Measurements from ENCODE around the gene CCNYL1.
"Not testable (repeated sequence)": the region's sequence is repeated elsewhere in the genome, so short reads cannot be mapped to it uniquely, and the experiment has no call there.

Gene CCNYL1

DNA sequence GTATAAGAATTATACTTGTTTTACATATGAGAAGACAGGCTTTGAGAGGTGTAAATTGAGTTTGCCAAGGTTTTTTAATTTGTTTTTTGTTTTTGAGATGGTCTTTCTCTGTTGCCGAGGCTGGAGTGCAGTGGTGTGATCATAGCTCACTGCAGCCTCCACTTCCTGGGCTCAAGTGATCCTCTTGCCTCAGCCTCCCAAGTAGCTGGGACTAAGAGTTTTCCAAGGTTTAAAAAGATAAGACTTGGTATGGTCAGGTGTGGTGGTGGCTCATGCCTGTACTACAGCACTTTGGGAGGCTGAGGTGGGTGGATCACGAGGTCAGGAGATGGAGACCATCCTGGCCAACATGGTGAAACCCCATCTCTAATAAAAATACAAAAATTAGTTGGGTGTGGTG, 8.2 kb downstream of the CCNYL1 start:
- not testable (repeated sequence) for H3K36me3 ChIP-seq (ENCODE audit: control insufficient read depth, insufficient read depth, low read length); H3K4me1 ChIP-seq (ENCODE audit: control insufficient read depth, insufficient read depth, low read length, poor library complexity, severe bottlenecking); H3K27ac ChIP-seq (ENCODE audit: insufficient read depth, low read length, poor library complexity, severe bottlenecking); DNase-seq; H3K9me3 ChIP-seq (ENCODE audit: control insufficient read depth, low read length); H3K4me3 ChIP-seq (ENCODE audit: insufficient read depth, low read depth, low read length, poor library complexity, severe bottlenecking); H3K27me3 ChIP-seq (replicated peaks; ENCODE audit: control insufficient read depth, insufficient read depth, low read length, poor library complexity, severe bottlenecking)

DNA sequence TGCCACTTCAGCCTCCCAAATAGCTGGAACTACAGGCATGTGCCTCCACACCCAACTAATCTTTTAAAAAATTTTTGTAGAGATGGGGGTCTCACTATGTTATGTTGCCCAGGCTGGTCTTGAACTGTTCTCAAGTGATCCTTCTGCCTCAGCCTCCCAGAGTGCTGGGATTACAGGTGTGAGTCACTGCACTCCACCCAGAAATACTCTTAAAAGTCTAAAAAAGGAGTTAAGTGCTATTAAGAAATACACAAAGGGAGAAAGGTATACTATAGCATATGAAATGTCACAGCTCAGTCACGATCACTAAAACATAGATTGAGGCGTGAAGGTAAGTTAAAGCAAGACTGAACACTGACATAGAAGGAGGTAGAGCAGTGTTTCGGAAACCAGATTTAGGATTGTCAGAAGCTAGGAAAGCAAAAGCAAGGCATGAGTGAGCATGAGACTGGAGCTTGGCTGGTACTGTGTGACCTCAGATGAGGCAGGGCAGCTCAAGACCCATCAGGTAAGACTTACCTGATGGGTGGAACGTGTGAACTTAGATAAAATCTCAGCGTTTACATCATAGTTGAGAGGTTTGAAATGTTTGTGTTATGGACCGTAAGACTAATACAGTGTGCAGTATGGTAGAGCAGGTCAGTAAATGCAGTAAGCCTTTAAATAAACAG, 9.2 kb downstream of the CCNYL1 start:
- H3K4me1 ChIP-seq (ENCODE audit: control insufficient read depth, insufficient read depth, low read length, poor library complexity, severe bottlenecking), result no peaks in the 10 kb centered on the region
- DNase-seq, result no peak
- H3K27ac ChIP-seq (ENCODE audit: insufficient read depth, low read length, poor library complexity, severe bottlenecking), result no peak overlapping the region
- H3K9me3 ChIP-seq (ENCODE audit: control insufficient read depth, low read length), result no peaks in the 10 kb centered on the region
- no peaks in the 10 kb centered on the region for H3K27me3 ChIP-seq (replicated peaks; ENCODE audit: control insufficient read depth, insufficient read depth, low read length, poor library complexity, severe bottlenecking)
- no peak overlapping the region for H3K4me3 ChIP-seq (ENCODE audit: insufficient read depth, low read depth, low read length, poor library complexity, severe bottlenecking)
- H3K36me3 ChIP-seq (ENCODE audit: control insufficient read depth, insufficient read depth, low read length), result no peaks in the 10 kb centered on the region

DNA sequence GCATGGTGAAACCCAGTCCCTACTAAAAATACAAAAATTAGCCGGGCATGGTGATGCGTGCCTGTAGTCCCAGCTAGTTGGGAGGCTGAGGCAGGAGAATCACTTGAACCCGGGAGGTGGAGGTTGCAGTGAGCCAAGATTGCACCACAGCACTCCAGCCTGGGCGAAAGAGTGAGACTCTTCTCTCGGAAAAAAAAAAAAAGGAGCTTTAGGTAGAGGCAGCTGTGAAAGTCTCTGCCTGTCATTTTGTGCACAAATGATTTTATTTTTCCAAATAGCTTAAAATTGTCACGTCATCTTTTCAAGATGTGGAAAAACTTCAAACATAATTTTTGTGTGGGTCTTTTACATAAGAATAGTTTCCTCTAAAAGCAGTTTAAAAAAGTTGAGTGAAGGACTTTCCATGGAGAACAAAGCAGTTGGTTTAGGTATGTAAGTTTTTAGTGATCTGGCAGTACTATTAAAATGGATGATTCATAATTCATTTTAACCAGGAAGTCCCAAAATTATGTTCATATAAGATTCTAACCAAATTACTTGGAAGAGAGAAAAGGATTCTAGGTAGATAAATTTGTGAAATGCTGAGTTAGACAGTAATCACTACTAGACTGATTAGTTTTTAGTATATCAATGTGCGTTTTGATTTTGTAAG, 11.5 kb downstream of the CCNYL1 start:
- no peaks in the 10 kb centered on the region for H3K9me3 ChIP-seq (ENCODE audit: control insufficient read depth, low read length)
- no peak overlapping the region for H3K4me3 ChIP-seq (ENCODE audit: insufficient read depth, low read depth, low read length, poor library complexity, severe bottlenecking)
- no peak for DNase-seq
- H3K27ac ChIP-seq (ENCODE audit: insufficient read depth, low read length, poor library complexity, severe bottlenecking), result no peak overlapping the region
- no peaks in the 10 kb centered on the region for H3K36me3 ChIP-seq (ENCODE audit: control insufficient read depth, insufficient read depth, low read length)
- no peaks in the 10 kb centered on the region for H3K27me3 ChIP-seq (replicated peaks; ENCODE audit: control insufficient read depth, insufficient read depth, low read length, poor library complexity, severe bottlenecking)
- no peaks in the 10 kb centered on the region for H3K4me1 ChIP-seq (ENCODE audit: control insufficient read depth, insufficient read depth, low read length, poor library complexity, severe bottlenecking)

DNA sequence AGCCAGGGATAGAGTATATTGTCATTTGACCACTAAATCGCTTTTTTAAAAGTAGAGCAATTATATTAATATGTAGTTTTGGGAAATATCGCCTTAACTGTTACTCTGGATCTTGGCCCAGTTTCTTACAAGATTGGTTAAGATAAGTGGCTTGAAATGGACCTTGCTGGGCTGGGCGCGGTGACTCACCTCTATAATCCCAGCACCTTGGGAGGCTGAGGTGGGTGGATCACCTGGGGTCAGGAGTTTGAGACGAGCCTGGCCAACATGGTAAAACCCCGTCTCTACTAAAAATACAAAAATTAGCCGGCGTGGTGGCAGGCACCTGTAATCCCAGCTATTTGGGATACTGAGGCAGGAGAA, 12.0 kb downstream of the CCNYL1 start:
- H3K36me3 ChIP-seq (ENCODE audit: control insufficient read depth, insufficient read depth, low read length); DNase-seq; H3K27me3 ChIP-seq (replicated peaks; ENCODE audit: control insufficient read depth, insufficient read depth, low read length, poor library complexity, severe bottlenecking); H3K4me1 ChIP-seq (ENCODE audit: control insufficient read depth, insufficient read depth, low read length, poor library complexity, severe bottlenecking); H3K9me3 ChIP-seq (ENCODE audit: control insufficient read depth, low read length); H3K27ac ChIP-seq (ENCODE audit: insufficient read depth, low read length, poor library complexity, severe bottlenecking); H3K4me3 ChIP-seq (ENCODE audit: insufficient read depth, low read depth, low read length, poor library complexity, severe bottlenecking): not testable (repeated sequence)

DNA sequence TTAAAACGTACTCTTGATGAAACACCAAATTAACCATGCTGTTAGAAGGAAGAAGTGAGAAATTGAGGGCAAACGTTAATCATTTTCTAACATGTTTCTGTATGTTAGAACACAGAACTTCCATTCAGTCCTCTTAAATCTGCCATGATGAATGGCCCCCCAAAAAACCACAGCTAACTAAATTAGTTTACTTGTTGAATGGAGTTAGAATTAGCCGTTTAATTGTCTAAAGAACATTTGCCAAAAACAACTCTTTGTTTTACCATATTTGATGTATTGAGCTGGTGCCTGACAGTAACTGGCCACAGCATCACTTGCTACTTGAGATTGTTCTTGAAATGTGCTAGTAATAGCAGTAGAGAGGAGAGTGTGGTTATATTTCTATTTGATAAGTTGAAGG, 12.7 kb downstream of the CCNYL1 start:
- no peaks in the 10 kb centered on the region for H3K36me3 ChIP-seq (ENCODE audit: control insufficient read depth, insufficient read depth, low read length)
- no peak for DNase-seq

DNA sequence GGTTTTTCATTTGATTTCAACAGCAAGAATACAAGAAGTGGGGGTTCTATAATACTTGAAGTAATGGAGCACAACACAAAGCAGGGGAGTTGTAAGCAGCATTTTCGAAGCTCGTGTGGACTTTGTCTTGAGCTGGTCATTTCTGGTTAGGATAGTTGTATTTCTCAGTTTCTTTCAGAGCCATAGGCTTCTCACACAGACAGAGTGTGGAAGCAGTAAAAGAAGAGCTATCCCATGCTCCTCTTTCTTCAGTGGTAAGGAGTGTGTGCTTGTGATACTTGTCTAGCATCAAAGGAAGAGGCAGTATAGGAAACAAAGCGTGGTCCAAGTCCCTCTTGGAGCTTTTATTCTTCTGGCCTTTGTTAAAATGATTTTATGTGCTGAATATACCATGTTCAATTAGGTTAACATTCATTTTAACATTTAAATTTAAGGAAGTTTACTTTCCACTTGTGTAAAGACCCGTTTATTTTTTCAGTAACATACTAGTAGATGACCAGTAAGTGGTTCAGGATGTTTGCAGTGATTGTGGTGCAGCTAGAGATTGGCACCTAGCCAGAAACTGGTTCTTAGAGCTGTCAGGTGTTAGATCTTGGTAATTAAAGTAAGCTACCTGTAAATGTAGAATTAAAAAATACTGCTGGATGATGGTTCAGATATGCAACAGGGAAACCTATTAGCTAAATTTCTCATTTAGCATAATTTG, 14.6 kb downstream of the CCNYL1 start:
- peaks cover 4% of the 10 kb centered on the region for H3K36me3 ChIP-seq (ENCODE audit: control insufficient read depth, insufficient read depth, low read length)
- no peak overlapping the region for H3K4me3 ChIP-seq (ENCODE audit: insufficient read depth, low read depth, low read length, poor library complexity, severe bottlenecking)
- H3K27ac ChIP-seq (ENCODE audit: insufficient read depth, low read length, poor library complexity, severe bottlenecking), result no peak overlapping the region
- H3K9me3 ChIP-seq (ENCODE audit: control insufficient read depth, low read length), result no peaks in the 10 kb centered on the region
- H3K27me3 ChIP-seq (replicated peaks; ENCODE audit: control insufficient read depth, insufficient read depth, low read length, poor library complexity, severe bottlenecking), result no peaks in the 10 kb centered on the region
- DNase-seq, result no peak
- no peaks in the 10 kb centered on the region for H3K4me1 ChIP-seq (ENCODE audit: control insufficient read depth, insufficient read depth, low read length, poor library complexity, severe bottlenecking)

More for the DNA sequence above, 12.7 kb downstream of the CCNYL1 start:
- Histone ChIP-seq H3K4me1 (ENCODE audit: control insufficient read depth, insufficient read depth, low read length, poor library complexity, severe bottlenecking) (no peaks in the 10 kb centered on the region), H3K27ac (ENCODE audit: insufficient read depth, low read length, poor library complexity, severe bottlenecking) (no peak overlapping the region), H3K4me3 (ENCODE audit: insufficient read depth, low read depth, low read length, poor library complexity, severe bottlenecking) (no peak overlapping the region), H3K27me3 (replicated peaks; ENCODE audit: control insufficient read depth, insufficient read depth, low read length, poor library complexity, severe bottlenecking) (no peaks in the 10 kb centered on the region), H3K9me3 (ENCODE audit: control insufficient read depth, low read length) (no peaks in the 10 kb centered on the region)

DNA sequence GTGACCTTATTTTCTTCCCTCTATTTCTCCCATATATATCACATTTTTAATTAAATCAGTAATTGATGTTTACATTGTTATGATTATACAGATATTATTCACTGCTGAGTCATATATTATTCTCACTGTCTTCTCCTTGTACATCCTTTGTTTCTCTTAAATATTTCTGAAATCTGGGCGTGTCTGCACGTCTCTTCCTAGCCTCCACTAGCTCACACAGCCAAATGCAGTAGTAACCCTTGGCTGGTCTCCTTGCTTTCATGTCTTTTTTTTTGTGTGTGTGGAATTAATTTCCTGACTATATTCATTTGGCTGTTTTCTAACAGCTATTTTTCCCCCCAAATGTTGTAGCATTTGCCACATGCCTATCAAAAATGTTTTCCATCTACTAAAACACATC, 15.8 kb downstream of the CCNYL1 start:
- Histone ChIP-seq H3K9me3 (ENCODE audit: control insufficient read depth, low read length) (no peaks in the 10 kb centered on the region), H3K4me3 (ENCODE audit: insufficient read depth, low read depth, low read length, poor library complexity, severe bottlenecking) (no peak overlapping the region), H3K27me3 (replicated peaks; ENCODE audit: control insufficient read depth, insufficient read depth, low read length, poor library complexity, severe bottlenecking) (no peaks in the 10 kb centered on the region), H3K36me3 (ENCODE audit: control insufficient read depth, insufficient read depth, low read length) (peaks cover 4% of the 10 kb centered on the region), H3K27ac (ENCODE audit: insufficient read depth, low read length, poor library complexity, severe bottlenecking) (no peak overlapping the region), H3K4me1 (ENCODE audit: control insufficient read depth, insufficient read depth, low read length, poor library complexity, severe bottlenecking) (no peaks in the 10 kb centered on the region)
- DNase-seq, result no peak

DNA sequence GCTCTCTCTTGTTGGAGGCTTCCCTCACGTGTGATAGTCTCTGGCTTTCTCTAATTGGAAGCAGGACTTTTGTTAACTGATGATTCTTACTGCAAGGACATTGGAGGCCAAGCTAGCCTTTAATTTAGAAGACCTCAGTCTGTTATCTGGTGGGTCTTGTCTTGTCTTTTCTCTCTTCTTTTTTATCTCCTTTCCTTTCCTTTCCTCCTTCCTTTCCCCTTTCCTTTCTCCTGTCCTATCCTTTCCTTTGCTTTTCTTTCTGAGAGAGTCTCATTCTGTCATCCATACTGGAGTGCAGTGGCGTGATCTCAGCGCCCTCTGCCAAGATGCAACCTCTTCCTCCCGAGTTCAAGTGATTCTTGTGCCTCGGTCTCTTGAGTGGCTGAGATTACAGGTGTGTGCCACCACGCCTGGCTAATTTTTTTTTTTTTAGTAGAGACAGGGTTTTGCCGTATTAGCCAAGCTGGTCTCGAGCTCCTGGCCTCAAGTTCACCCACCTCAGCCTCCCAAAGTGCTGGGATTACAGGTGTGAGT, 18.1 kb downstream of the CCNYL1 start:
- H3K27ac ChIP-seq (ENCODE audit: insufficient read depth, low read length, poor library complexity, severe bottlenecking), result no peak overlapping the region
- DNase-seq, result no peak
- H3K36me3 ChIP-seq (ENCODE audit: control insufficient read depth, insufficient read depth, low read length), result peaks cover 13% of the 10 kb centered on the region
- H3K4me3 ChIP-seq (ENCODE audit: insufficient read depth, low read depth, low read length, poor library complexity, severe bottlenecking), result no peak overlapping the region
- H3K27me3 ChIP-seq (replicated peaks; ENCODE audit: control insufficient read depth, insufficient read depth, low read length, poor library complexity, severe bottlenecking), result no peaks in the 10 kb centered on the region
- no peaks in the 10 kb centered on the region for H3K9me3 ChIP-seq (ENCODE audit: control insufficient read depth, low read length)
- no peaks in the 10 kb centered on the region for H3K4me1 ChIP-seq (ENCODE audit: control insufficient read depth, insufficient read depth, low read length, poor library complexity, severe bottlenecking)

DNA sequence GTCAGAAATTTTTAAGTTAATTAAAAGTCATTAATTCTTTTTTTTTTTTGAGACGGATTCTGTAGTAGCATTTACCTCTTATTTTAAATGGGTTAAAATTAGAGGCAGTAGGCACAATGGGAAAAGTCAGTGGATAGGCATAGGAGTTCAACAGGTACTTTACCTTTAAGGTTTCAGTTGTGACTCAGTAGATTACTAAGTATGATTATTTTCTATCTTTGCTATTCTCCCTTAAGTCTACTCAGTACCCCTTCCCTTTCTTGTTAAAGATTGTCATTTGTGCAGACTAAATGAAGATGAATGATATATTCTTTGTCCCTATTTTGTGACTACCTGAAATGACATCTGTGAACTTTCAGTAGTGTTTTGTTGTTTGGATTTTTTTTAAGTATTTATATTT, 19.7 kb downstream of the CCNYL1 start:
- H3K27ac ChIP-seq (ENCODE audit: insufficient read depth, low read length, poor library complexity, severe bottlenecking), result no peak overlapping the region
- peaks cover 13% of the 10 kb centered on the region for H3K36me3 ChIP-seq (ENCODE audit: control insufficient read depth, insufficient read depth, low read length)
- no peak overlapping the region for H3K4me3 ChIP-seq (ENCODE audit: insufficient read depth, low read depth, low read length, poor library complexity, severe bottlenecking)
- H3K4me1 ChIP-seq (ENCODE audit: control insufficient read depth, insufficient read depth, low read length, poor library complexity, severe bottlenecking), result no peaks in the 10 kb centered on the region
- H3K27me3 ChIP-seq (replicated peaks; ENCODE audit: control insufficient read depth, insufficient read depth, low read length, poor library complexity, severe bottlenecking), result no peaks in the 10 kb centered on the region
- H3K9me3 ChIP-seq (ENCODE audit: control insufficient read depth, low read length), result no peaks in the 10 kb centered on the region
- DNase-seq, result no peak

DNA sequence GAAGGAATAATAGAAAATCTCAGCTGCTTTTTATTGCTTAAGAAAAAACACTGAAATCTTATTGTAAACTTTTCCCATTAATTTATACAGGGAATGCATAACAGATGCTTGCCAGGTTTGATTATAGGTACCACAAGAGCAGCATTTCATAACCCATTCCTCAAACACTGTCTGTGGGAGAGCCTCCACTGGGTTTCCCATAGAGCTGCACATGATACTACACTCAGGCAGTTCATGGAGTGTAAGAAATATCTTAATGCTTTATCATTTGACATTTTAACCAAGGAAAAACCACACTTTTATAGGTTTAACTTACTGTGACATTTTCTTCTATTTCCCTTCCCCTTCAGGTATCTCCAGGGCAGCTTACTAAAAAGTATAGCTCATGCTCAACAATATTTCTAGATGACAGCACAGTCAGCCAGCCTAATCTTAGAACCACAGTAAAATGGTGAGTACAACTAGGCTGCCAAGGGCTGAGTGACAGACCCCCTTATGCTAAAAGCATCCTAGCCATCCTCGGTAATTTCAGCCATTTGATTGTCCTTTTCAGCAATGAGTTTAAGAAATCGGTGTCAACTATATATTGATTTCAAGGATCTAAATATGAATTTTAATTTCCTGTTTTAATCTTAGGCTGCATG, 22.3 kb downstream of the CCNYL1 start:
- no peaks in the 10 kb centered on the region for H3K9me3 ChIP-seq (ENCODE audit: control insufficient read depth, low read length)
- no peak overlapping the region for H3K27ac ChIP-seq (ENCODE audit: insufficient read depth, low read length, poor library complexity, severe bottlenecking)
- no peaks in the 10 kb centered on the region for H3K27me3 ChIP-seq (replicated peaks; ENCODE audit: control insufficient read depth, insufficient read depth, low read length, poor library complexity, severe bottlenecking)
- H3K4me1 ChIP-seq (ENCODE audit: control insufficient read depth, insufficient read depth, low read length, poor library complexity, severe bottlenecking), result no peaks in the 10 kb centered on the region
- H3K36me3 ChIP-seq (ENCODE audit: control insufficient read depth, insufficient read depth, low read length), result peaks cover 13% of the 10 kb centered on the region
- H3K4me3 ChIP-seq (ENCODE audit: insufficient read depth, low read depth, low read length, poor library complexity, severe bottlenecking), result no peak overlapping the region
- no peak for DNase-seq

All from effector memory CD4-positive, alpha-beta T cell (primary cell).